H1 (cell line): ENCODE results near the gene PRKCH. TPM values are rescaled to one million over a fixed set of nuclear protein-coding genes. Genes with fewer than 3 reads are reported as not detected.

Experiments
- CTCF ChIA-PET: fragments of 300-600 bp; sonication (Branson Sonifier 250); formaldehyde crosslinking; loops from one replicate; lab custom pipeline; 2021; ENCODE audit not compliant: partially characterized antibody; lab: Charles Lee
- POLR2A ChIA-PET: fragments of 300-600 bp; sonication (Branson Sonifier 250); formaldehyde crosslinking; loops from one replicate; lab custom pipeline; 2021; ENCODE audit warnings: inconsistent platforms; ENCODE audit not compliant: partially characterized antibody; lab: Charles Lee
- DNase-seq, 2 experiments: peaks; one replicate each; pipeline versions ENCODE4 v3.0.0 to v3.0.0-alpha.2; 2010 to 2022; ENCODE audit warnings: low spot score in 2 of 2, low read depth in 1 of 2, mixed read lengths in 1 of 2
- FAIRE-seq: peaks from 2 replicates; lab custom pipeline; 2011; peaks lifted over from hg19 to GRCh38; lab: Jason Lieb, UNC
- H2AFZ ChIP-seq: 2 replicates; pipeline ENCODE4 v1.8.1; 2012; ENCODE audit warnings: low read length, inconsistent platforms
- H2AK5ac ChIP-seq: 2 replicates; pipeline ENCODE4 v1.6.1; 2013; ENCODE audit warnings: low read depth, low read length
- H2BK120ac ChIP-seq: replicated peaks from 2 replicates; pipeline ENCODE3; 2013; ENCODE audit warnings: low read depth, low read length, inconsistent platforms
- H2BK12ac ChIP-seq: 2 replicates; pipeline ENCODE4 v1.6.1; 2013; ENCODE audit warnings: low read depth, low read length
- H2BK15ac ChIP-seq: 2 replicates; pipeline ENCODE4 v1.6.1; 2013; ENCODE audit warnings: low read length
- H2BK20ac ChIP-seq: 2 replicates; pipeline ENCODE4 v1.6.1; 2013; ENCODE audit warnings: low read length
- H2BK5ac ChIP-seq: 2 replicates; pipeline ENCODE4 v1.6.1; 2013; ENCODE audit warnings: low read depth, low read length
- H3K14ac ChIP-seq: 2 replicates; pipeline ENCODE4 v1.6.1; 2013; ENCODE audit warnings: inconsistent platforms; ENCODE audit not compliant: insufficient read length
- H3K18ac ChIP-seq: 2 replicates; pipeline ENCODE4 v1.6.1; 2013; ENCODE audit warnings: low read length; ENCODE audit errors: extremely low read depth
- H3K23ac ChIP-seq: 2 replicates; pipeline ENCODE4 v1.6.1; 2013; ENCODE audit warnings: inconsistent platforms; ENCODE audit not compliant: insufficient read length
- H3K23me2 ChIP-seq: 2 replicates; pipeline ENCODE4 v1.6.1; 2013; ENCODE audit warnings: low read depth, low read length
- H3K27ac ChIP-seq: 2 replicates; pipeline ENCODE4 v1.6.1; 2011; ENCODE audit warnings: low read depth, low read length, inconsistent platforms
- H3K27me3 ChIP-seq, 4 experiments: replicated peaks in 1 of 4; 1 replicate in 1 of 4; 2 replicates in 3 of 4; pipeline versions ENCODE4 v1.6.1 to v1.8.1; 2011 to 2013; ENCODE audit warnings: low read length in 3 of 4, mild to moderate bottlenecking in 3 of 4, inconsistent platforms in 2 of 4, mixed read lengths in 2 of 4, moderate library complexity in 1 of 4; ENCODE audit not compliant: control insufficient read depth in 3 of 4, insufficient read depth in 3 of 4; ENCODE audit errors: extremely low read depth in 1 of 4
- H3K36me3 ChIP-seq, 4 experiments: 2 replicates each; pipeline versions ENCODE4 v1.6.1 to v1.8.1; 2011 to 2013; ENCODE audit warnings: mild to moderate bottlenecking in 4 of 4, low read length in 3 of 4, moderate library complexity in 2 of 4, control low read depth in 1 of 4, inconsistent platforms in 1 of 4; ENCODE audit not compliant: insufficient read depth in 4 of 4, control insufficient read depth in 2 of 4
- H3K4ac ChIP-seq: replicated peaks from 2 replicates; pipeline ENCODE3; 2013; ENCODE audit warnings: low read length, low read depth, mixed read lengths, inconsistent platforms; ENCODE audit not compliant: insufficient read length
- H3K4me1 ChIP-seq, 4 experiments: replicated peaks in 1 of 4; 1 replicate in 1 of 4; 2 replicates in 3 of 4; pipeline versions ENCODE4 v1.6.1 to v1.8.1; 2011 to 2013; ENCODE audit warnings: low read length in 3 of 4, inconsistent platforms in 2 of 4, mixed read lengths in 1 of 4; ENCODE audit not compliant: insufficient read depth in 4 of 4, control insufficient read depth in 3 of 4
- H3K4me2 ChIP-seq, 2 experiments: 2 replicates each; pipeline versions ENCODE4 v1.6.1 to v1.8.1; 2011 to 2013; ENCODE audit warnings: low read depth in 2 of 2, low read length in 2 of 2, control low read depth in 1 of 2, inconsistent platforms in 1 of 2, mild to moderate bottlenecking in 1 of 2; ENCODE audit not compliant: insufficient read depth in 1 of 2
- H3K4me3 ChIP-seq, 4 experiments: fragments of 200-600, 300-600 bp in 1 of 4; sonication (generic), shearing (Covaris generic), sonication (Bioruptor Twin) in 1 of 4; 2 replicates each; pipeline versions ENCODE4 v1.5.1 to v1.8.1; 2011 to 2016; ENCODE audit warnings: low read length in 4 of 4, low read depth in 3 of 4, control low read depth in 2 of 4, inconsistent platforms in 2 of 4, mild to moderate bottlenecking in 2 of 4, mixed read lengths in 1 of 4, moderate library complexity in 1 of 4; ENCODE audit not compliant: insufficient read depth in 2 of 4; ENCODE audit errors: extremely low read depth in 1 of 4
- H3K56ac ChIP-seq: replicated peaks from 2 replicates; pipeline ENCODE3; 2013; ENCODE audit warnings: low read depth, mild to moderate bottlenecking, mixed read lengths, low read length, inconsistent platforms; ENCODE audit not compliant: insufficient read length
- H3K79me1 ChIP-seq: 2 replicates; pipeline ENCODE4 v1.6.1; 2013; ENCODE audit warnings: low read depth, low read length, control low read depth
- H3K79me2 ChIP-seq, 2 experiments: 2 replicates each; pipeline versions ENCODE4 v1.6.1 to v1.8.1; 2012 to 2013; ENCODE audit warnings: low read length in 2 of 2, mild to moderate bottlenecking in 2 of 2, inconsistent platforms in 1 of 2; ENCODE audit not compliant: insufficient read depth in 2 of 2, control insufficient read depth in 1 of 2
- H3K9ac ChIP-seq, 4 experiments: replicated peaks in 1 of 4; 1 replicate in 1 of 4; 2 replicates in 3 of 4; pipeline versions ENCODE4 v1.6.1 to v1.8.1; 2011 to 2013; ENCODE audit warnings: low read depth in 3 of 4, low read length in 3 of 4, control low read depth in 2 of 4, mild to moderate bottlenecking in 2 of 4, moderate library complexity in 2 of 4, inconsistent platforms in 1 of 4; ENCODE audit errors: extremely low read depth in 1 of 4
- H3K9me3 ChIP-seq, 2 experiments: 2 replicates each; pipeline versions ENCODE4 v1.6.1 to v1.8.1; 2012 to 2013; ENCODE audit warnings: mild to moderate bottlenecking in 2 of 2, moderate library complexity in 2 of 2, control low read depth in 1 of 2, inconsistent platforms in 1 of 2, low read depth in 1 of 2, low read length in 1 of 2, mixed read lengths in 1 of 2; ENCODE audit not compliant: insufficient read depth in 2 of 2
- H4K20me1 ChIP-seq, 2 experiments: replicated peaks in 1 of 2; 2 replicates each; pipeline versions ENCODE3 to v1.8.1; 2011 to 2013; ENCODE audit warnings: inconsistent platforms in 2 of 2, low read length in 2 of 2, mild to moderate bottlenecking in 1 of 2; ENCODE audit not compliant: insufficient read depth in 2 of 2, control insufficient read depth in 1 of 2
- H4K5ac ChIP-seq: 2 replicates; pipeline ENCODE4 v1.6.1; 2013; ENCODE audit warnings: low read length, low read depth, mixed read lengths, inconsistent platforms; ENCODE audit not compliant: insufficient read length
- H4K8ac ChIP-seq: 2 replicates; pipeline ENCODE4 v1.8.0; 2013; ENCODE audit warnings: mild to moderate bottlenecking, moderate library complexity, low read length, inconsistent platforms; ENCODE audit not compliant: insufficient read depth; ENCODE audit errors: extremely low read depth
- H4K91ac ChIP-seq: replicated peaks from 2 replicates; pipeline ENCODE3; 2013; ENCODE audit warnings: low read length, mixed read lengths, inconsistent platforms; ENCODE audit not compliant: insufficient read length
- CBX8 ChIP-seq: fragments of 300-800, 300-1000 bp; sonication (generic); IDR thresholded peaks from 2 replicates; pipeline ENCODE4 v1.7.1; 2016; ENCODE audit warnings: low read depth, low read length, borderline replicate concordance
- CTBP2 ChIP-seq: IDR thresholded peaks from 2 replicates; pipeline ENCODE4 v1.7.0; 2011; ENCODE audit warnings: borderline replicate concordance, mild to moderate bottlenecking, moderate library complexity, mixed read lengths, low read length; ENCODE audit not compliant: insufficient read depth, insufficient read length
- WGBS, 2 experiments: shearing (Covaris generic) in 1 of 2; methylation state at CpG; one replicate each; pipeline versions ENCODE4 v1.1.6 to v1.1.7; 2013 to 2015; ENCODE audit warnings: low lambda C conversion rate in 2 of 2, mixed read lengths in 2 of 2, inconsistent platforms in 1 of 2, low coverage in 1 of 2, missing lambda C conversion rate in 1 of 2; ENCODE audit not compliant: insufficient replicate concordance in 2 of 2, insufficient coverage in 1 of 2, insufficient read length in 1 of 2; ENCODE audit errors: extremely low coverage in 1 of 2, missing lambda C conversion rate in 1 of 2; 5-methylcytosine and 5-hydroxymethylcytosine counted together
- polyA plus RNA-seq, 7 experiments: library from polyadenylated mRNA; depleted of rRNA in 3 of 7; stranded (reverse) in 5 of 7; unstranded in 2 of 7; fragments of >200 nt in 5 of 7; fragments of 200-250 nt in 2 of 7; gene quantifications; 1 replicate in 5 of 7; 2 replicates in 1 of 7; 4 replicates in 1 of 7; pipeline versions ENCODE4 v1.2.1 to v1.2.3, GENCODE V29; 2011 to 2013; ENCODE audit warnings: missing spikeins in 2 of 7, mixed read lengths in 2 of 7
- total RNA-seq: library from RNA; stranded (reverse); fragmentation: NEBNext Ultra II Directional; extraction: Animal tissue kit (Norgen Biotek cat#: 25700); gene quantifications from 2 replicates; pipeline ENCODE4 v1.2.1, GENCODE V29; 2021

Gene PRKCH
- total and polyA plus RNA-seq, 2 of the 8 experiments (the other 6 are each of a cell fraction or from before 2014, with no cell fraction given) = 6.4 to 7.0 TPM

- Histone ChIP-seq H2BK20ac (no peak overlapping the region), H4K5ac (no peak overlapping the region), H3K79me1 (no peaks in the 10 kb centered on the region), H3K27ac (no peak overlapping the region), H4K8ac (no peak overlapping the region), H3K36me3 (no peaks in the 10 kb centered on the region; a peak in 1 of 8 replicates), H3K4me2 (no peak overlapping the region), H3K23me2 (no peaks in the 10 kb centered on the region), H2BK5ac (no peak overlapping the region), H3K4me1 (no peaks in the 10 kb centered on the region), H2AFZ (no peak overlapping the region), H3K4ac (no peak overlapping the region), H3K4me3 (no peak overlapping the region), H4K91ac (no peak overlapping the region), H3K9ac (no peak overlapping the region), H2BK12ac (no peak overlapping the region), H3K27me3 (no peaks in the 10 kb centered on the region), H3K9me3 (no peaks in the 10 kb centered on the region), H2AK5ac (no peak overlapping the region), H4K20me1 (no peaks in the 10 kb centered on the region), H3K23ac (no peak overlapping the region), H3K79me2 (no peaks in the 10 kb centered on the region), H2BK15ac (no peak overlapping the region), H3K56ac (no peak overlapping the region), H2BK120ac (no peak overlapping the region), H3K14ac (no peak overlapping the region), H3K18ac (no peak overlapping the region)
- TF ChIP-seq CBX8 (no peak), CTBP2 (no peak)
- FAIRE-seq (no peak), DNase-seq (no peak)
- CTCF ChIA-PET = interaction anchor here (1.0 to 1.2 kb wide), 2 partner anchors 9 to 88 kb away, joined by 3 to 4 read pairs; no protein-coding TSS in a partner anchor
- WGBS, 2 experiments = 93% methylated on average over 5 of the region's 5 CpGs; no CpG with 5 or more reads in 1 of the 2 experiments
- POLR2A ChIA-PET = no interaction called here
These were observed 67.7 kb downstream of the PRKCH start for GRCh38 chr14:61388976-61389576.
